ENCODE results near the gene GALP.
A peak's percentile ranks its signal among the peaks of the same experiment; 100 is the strongest.

The GALP gene

DNA sequence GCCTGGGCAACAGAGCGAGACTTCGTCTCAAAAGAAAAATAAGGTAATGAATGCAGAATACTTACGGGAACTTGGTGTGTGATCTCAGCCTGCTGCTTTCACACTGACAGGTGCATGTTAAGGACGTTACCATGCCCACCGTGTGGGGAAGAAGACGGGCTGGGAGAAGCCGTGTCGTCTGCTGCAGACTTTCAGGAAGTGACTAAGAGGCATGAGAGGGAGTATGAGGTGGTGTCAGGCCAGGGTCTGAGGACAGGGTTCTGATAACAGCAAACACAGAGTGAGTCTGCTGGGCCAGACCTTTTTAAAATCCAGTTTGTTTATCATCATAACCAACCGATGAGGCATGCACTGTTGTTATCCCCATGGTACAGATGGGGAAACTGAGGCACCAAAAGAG is 13.6 kb upstream of the GALP start:
- ATAC-seq = peak; percentile 32; the same call in 2 of the 3 replicates
- TF ChIP-seq ZC3H10 (CRISPR knock-in tag; IDR thresholded peaks at IDR 0.05) (no peak), TSHZ2 (CRISPR knock-in tag; IDR thresholded peaks at IDR 0.05) (no peak), BACH2 (CRISPR knock-in tag; IDR thresholded peaks at IDR 0.05; ENCODE audit: borderline replicate concordance) (no peak), ARNTL (CRISPR knock-in tag; IDR thresholded peaks at IDR 0.05; ENCODE audit: borderline replicate concordance, low read depth) (no peak)

DNA sequence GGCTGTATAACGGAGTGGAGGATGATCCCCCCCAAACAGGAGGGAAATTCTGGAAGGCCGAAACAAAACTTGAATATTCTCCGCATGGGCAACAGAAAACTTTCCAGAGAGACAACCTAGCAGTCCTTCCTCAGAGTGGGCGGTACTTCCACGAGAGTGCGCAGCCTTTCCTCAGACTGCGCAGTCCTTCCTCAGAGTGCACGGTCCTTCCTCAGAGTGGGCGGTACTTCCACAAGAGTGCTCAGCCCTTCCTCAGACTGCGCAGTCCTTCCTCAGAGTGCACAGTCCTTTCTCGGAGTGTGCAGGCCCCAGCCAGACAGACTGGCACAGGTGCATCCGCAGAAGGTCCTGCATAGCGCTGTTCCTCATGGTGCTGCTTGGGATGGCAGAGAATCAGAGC is 12.7 kb upstream of the GALP start:
- no peak for TF ChIP-seq BACH2 (CRISPR knock-in tag; IDR thresholded peaks at IDR 0.05; ENCODE audit: borderline replicate concordance)
- no peak for TF ChIP-seq TCF4 (CRISPR knock-in tag; IDR thresholded peaks at IDR 0.05; ENCODE audit: borderline replicate concordance)
- TF ChIP-seq ZC3H10 (CRISPR knock-in tag; IDR thresholded peaks at IDR 0.05) = no peak
- TF ChIP-seq, protein P1, sequence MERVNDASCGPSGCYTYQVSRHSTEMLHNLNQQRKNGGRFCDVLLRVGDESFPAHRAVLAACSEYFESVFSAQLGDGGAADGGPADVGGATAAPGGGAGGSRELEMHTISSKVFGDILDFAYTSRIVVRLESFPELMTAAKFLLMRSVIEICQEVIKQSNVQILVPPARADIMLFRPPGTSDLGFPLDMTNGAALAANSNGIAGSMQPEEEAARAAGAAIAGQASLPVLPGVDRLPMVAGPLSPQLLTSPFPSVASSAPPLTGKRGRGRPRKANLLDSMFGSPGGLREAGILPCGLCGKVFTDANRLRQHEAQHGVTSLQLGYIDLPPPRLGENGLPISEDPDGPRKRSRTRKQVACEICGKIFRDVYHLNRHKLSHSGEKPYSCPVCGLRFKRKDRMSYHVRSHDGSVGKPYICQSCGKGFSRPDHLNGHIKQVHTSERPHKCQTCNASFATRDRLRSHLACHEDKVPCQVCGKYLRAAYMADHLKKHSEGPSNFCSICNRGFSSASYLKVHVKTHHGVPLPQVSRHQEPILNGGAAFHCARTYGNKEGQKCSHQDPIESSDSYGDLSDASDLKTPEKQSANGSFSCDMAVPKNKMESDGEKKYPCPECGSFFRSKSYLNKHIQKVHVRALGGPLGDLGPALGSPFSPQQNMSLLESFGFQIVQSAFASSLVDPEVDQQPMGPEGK (CRISPR knock-in tag; IDR thresholded peaks at IDR 0.05; ENCODE audit: borderline replicate concordance) = no peak
- TF ChIP-seq SNAI2 (CRISPR knock-in tag; IDR thresholded peaks at IDR 0.05) = no peak
- TF ChIP-seq GLIS3 (CRISPR knock-in tag; IDR thresholded peaks at IDR 0.05) = no peak
- TF ChIP-seq ARNTL (CRISPR knock-in tag; IDR thresholded peaks at IDR 0.05; ENCODE audit: borderline replicate concordance, low read depth) = no peak
- TF ChIP-seq ZFP3 (CRISPR knock-in tag; IDR thresholded peaks at IDR 0.05) = no peak
- no peak for TF ChIP-seq OSR1 (CRISPR knock-in tag; IDR thresholded peaks at IDR 0.05)
- no peak for TF ChIP-seq TSHZ2 (CRISPR knock-in tag; IDR thresholded peaks at IDR 0.05)
- TF ChIP-seq RARB (CRISPR knock-in tag; IDR thresholded peaks at IDR 0.05) = no peak
- TF ChIP-seq, protein P2, sequence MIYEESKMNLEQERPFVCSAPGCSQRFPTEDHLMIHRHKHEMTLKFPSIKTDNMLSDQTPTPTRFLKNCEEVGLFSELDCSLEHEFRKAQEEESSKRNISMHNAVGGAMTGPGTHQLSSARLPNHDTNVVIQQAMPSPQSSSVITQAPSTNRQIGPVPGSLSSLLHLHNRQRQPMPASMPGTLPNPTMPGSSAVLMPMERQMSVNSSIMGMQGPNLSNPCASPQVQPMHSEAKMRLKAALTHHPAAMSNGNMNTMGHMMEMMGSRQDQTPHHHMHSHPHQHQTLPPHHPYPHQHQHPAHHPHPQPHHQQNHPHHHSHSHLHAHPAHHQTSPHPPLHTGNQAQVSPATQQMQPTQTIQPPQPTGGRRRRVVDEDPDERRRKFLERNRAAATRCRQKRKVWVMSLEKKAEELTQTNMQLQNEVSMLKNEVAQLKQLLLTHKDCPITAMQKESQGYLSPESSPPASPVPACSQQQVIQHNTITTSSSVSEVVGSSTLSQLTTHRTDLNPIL (CRISPR knock-in tag; IDR thresholded peaks at IDR 0.05; ENCODE audit: low read depth) = no peak
- TF ChIP-seq ZNF565 (CRISPR knock-in tag; conservative IDR thresholded peaks at IDR 0.05; ENCODE audit: low read depth) = no peak
- peak; percentile 23; the same call in 2 of the 3 replicates for ATAC-seq

DNA sequence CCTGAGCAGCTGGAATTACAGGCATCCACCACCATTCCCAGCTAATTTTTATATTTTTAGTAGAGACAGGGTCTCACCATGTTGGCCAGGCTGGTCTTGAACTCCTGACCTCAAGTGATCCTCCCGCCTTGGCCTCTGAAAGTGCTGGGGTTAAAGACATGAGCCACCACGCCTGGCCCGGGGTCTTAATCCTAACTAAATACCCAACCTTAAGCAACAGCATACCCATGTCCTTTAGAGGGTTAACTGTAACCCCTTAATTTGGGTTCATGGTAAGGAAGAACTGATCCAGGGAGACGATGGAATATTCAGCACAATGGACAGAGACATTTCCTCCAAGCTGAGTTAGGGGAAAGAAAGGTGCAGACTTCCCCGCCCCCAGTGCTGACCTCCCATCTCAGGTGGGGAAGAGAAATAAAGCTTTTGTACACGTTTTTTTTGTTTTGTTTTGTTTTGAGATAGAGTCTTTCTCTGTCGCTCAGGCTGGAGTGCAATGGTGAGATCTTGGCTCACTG is 8.7 kb upstream of the GALP start:
- TF ChIP-seq, protein P1 (CRISPR knock-in tag; IDR thresholded peaks at IDR 0.05; ENCODE audit: borderline replicate concordance) = no peak
- TF ChIP-seq ARNTL (CRISPR knock-in tag; IDR thresholded peaks at IDR 0.05; ENCODE audit: borderline replicate concordance, low read depth) = no peak
- TF ChIP-seq RARB (CRISPR knock-in tag; IDR thresholded peaks at IDR 0.05) = no peak
- no peak for TF ChIP-seq TCF4 (CRISPR knock-in tag; IDR thresholded peaks at IDR 0.05; ENCODE audit: borderline replicate concordance)
- no peak for TF ChIP-seq ZNF8 (CRISPR knock-in tag; IDR thresholded peaks at IDR 0.05)
- TF ChIP-seq ZC3H10 (CRISPR knock-in tag; IDR thresholded peaks at IDR 0.05) = no peak
- TF ChIP-seq ISL1 (CRISPR knock-in tag; IDR thresholded peaks at IDR 0.05) = no peak
- TF ChIP-seq CSRNP3 (CRISPR knock-in tag; IDR thresholded peaks at IDR 0.05) = no peak
- no peak for TF ChIP-seq ZFP3 (CRISPR knock-in tag; IDR thresholded peaks at IDR 0.05)
- no peak for TF ChIP-seq CSDC2 (CRISPR knock-in tag; IDR thresholded peaks at IDR 0.05)
- TF ChIP-seq ZFP30 (CRISPR knock-in tag; IDR thresholded peaks at IDR 0.05) = no peak
- no peak for TF ChIP-seq ZNF70 (CRISPR knock-in tag; IDR thresholded peaks at IDR 0.05)
- TF ChIP-seq PPARA (CRISPR knock-in tag; IDR thresholded peaks at IDR 0.05; ENCODE audit: borderline replicate concordance) = no peak
- TF ChIP-seq BACH2 (CRISPR knock-in tag; IDR thresholded peaks at IDR 0.05; ENCODE audit: borderline replicate concordance) = no peak
- no peak for ATAC-seq
